Raji (cell line): Measurements from ENCODE around the gene CHST10.

ENCODE experiments used
- POLR2A ChIP-seq: IDR thresholded peaks from 2 replicates; pipeline ENCODE4 v1.6.1; 2011; ENCODE audit warnings: low read depth, low read length, control low read depth; ENCODE audit not compliant: insufficient read depth

Gene CHST10

GRCh38 chr2:100388703-100389102, 28.8 kb downstream of the CHST10 start:
- no peak for TF ChIP-seq POLR2A

- TF ChIP-seq POLR2A, result no peak
These were observed 33.5 kb downstream of the CHST10 start for GRCh38 chr2:100383954-100384353.

GRCh38 chr2:100383306-100383705, 34.2 kb downstream of the CHST10 start:
- TF ChIP-seq POLR2A, result no peak

GRCh38 chr2:100381240-100381639, 36.2 kb downstream of the CHST10 start:
- TF ChIP-seq POLR2A, result no peak

GRCh38 chr2:100380681-100381080, 36.8 kb downstream of the CHST10 start:
- no peak for TF ChIP-seq POLR2A

- TF ChIP-seq POLR2A, result no peak
These were observed 40.6 kb downstream of the CHST10 start for GRCh38 chr2:100376836-100377235.

- no peak for TF ChIP-seq POLR2A
These were observed 50.3 kb downstream of the CHST10 start for GRCh38 chr2:100367163-100367562.

GRCh38 chr2:100365434-100365833, 52.0 kb downstream of the CHST10 start:
- no peak for TF ChIP-seq POLR2A

- no peak for TF ChIP-seq POLR2A
These were observed 57.9 kb downstream of the CHST10 start for GRCh38 chr2:100359576-100359975.

GRCh38 chr2:100358554-100358953, 58.9 kb downstream of the CHST10 start:
- TF ChIP-seq POLR2A, result no peak

GRCh38 chr2:100352521-100352920, 64.9 kb downstream of the CHST10 start:
- no peak for TF ChIP-seq POLR2A

- no peak for TF ChIP-seq POLR2A
These were observed 66.7 kb downstream of the CHST10 start for GRCh38 chr2:100350661-100351185.

- no peak for TF ChIP-seq POLR2A
These were observed 73.0 kb downstream of the CHST10 start for GRCh38 chr2:100344433-100344832.
